GM23338 (cell line): ENCODE measurements around the gene CDK16. TPM values are rescaled to one million over a fixed set of nuclear protein-coding genes. Genes with fewer than 3 reads are reported as not detected.

Source experiments
- ATAC-seq: fragments of 200-7000 bp; cut with Tn5 transposase; 3 replicates; pipeline ENCODE4 v1.9.1; 2020
- DNase-seq: peaks from one replicate; pipeline ENCODE4 v3.0.0-alpha.2; 2015; ENCODE audit warnings: low spot score
- H2AFZ ChIP-seq: fragments of 200-600 bp; sonication (generic); 2 replicates; pipeline ENCODE4 v1.8.0; 2016; ENCODE audit warnings: antibody characterized with exemption, mild to moderate bottlenecking, moderate library complexity
- H3F3A ChIP-seq: fragments of 200-600 bp; sonication (generic); replicated peaks from 2 replicates; pipeline ENCODE4 v1.8.0; 2017; ENCODE audit warnings: antibody characterized with exemption, mixed run types, low read depth
- H3K27ac ChIP-seq: fragments of 200-600 bp; sonication (generic); 2 replicates; pipeline ENCODE4 v1.6.1; 2016; ENCODE audit warnings: low read depth
- H3K27me3 ChIP-seq: fragments of 200-600 bp; sonication (generic); 2 replicates; pipeline ENCODE4 v1.8.0; 2016; ENCODE audit warnings: mild to moderate bottlenecking, mixed run types, moderate library complexity; ENCODE audit not compliant: insufficient read depth
- H3K36me3 ChIP-seq: fragments of 200-600 bp; sonication (generic); 2 replicates; pipeline ENCODE4 v1.8.0; 2016; ENCODE audit warnings: mild to moderate bottlenecking; ENCODE audit not compliant: insufficient read depth
- H3K4me1 ChIP-seq: fragments of 200-600 bp; sonication (generic); 2 replicates; pipeline ENCODE4 v1.8.0; 2016; ENCODE audit warnings: mild to moderate bottlenecking, moderate library complexity; ENCODE audit not compliant: insufficient read depth
- H3K4me2 ChIP-seq: fragments of 200-600 bp; sonication (generic); 2 replicates; pipeline ENCODE4 v1.7.1; 2017; ENCODE audit warnings: mixed run types
- H3K4me3 ChIP-seq: fragments of 200-600 bp; sonication (generic); 2 replicates; pipeline ENCODE4 v1.6.1; 2016; ENCODE audit warnings: mixed run types
- H3K79me2 ChIP-seq: fragments of 200-600 bp; sonication (generic); replicated peaks from 2 replicates; pipeline ENCODE4 v1.8.0; 2017; ENCODE audit warnings: mild to moderate bottlenecking; ENCODE audit not compliant: insufficient read depth
- H3K9me2 ChIP-seq: fragments of 200-600 bp; sonication (generic); 2 replicates; pipeline ENCODE4 v1.8.0; 2017; ENCODE audit not compliant: insufficient read depth
- H4K20me1 ChIP-seq: fragments of 200-600 bp; sonication (generic); replicated peaks from 2 replicates; pipeline ENCODE4 v1.8.0; 2017; ENCODE audit warnings: mild to moderate bottlenecking; ENCODE audit not compliant: insufficient read depth
- H3K27ac Mint-ChIP-seq: 2 replicates; pipeline ENCODE4 v1.8.0; 2020; ENCODE audit warnings: inconsistent platforms, mild to moderate bottlenecking, moderate library complexity, mixed read lengths
- H3K27me3 Mint-ChIP-seq: 3 replicates; pipeline ENCODE4 v1.8.0; 2022; ENCODE audit warnings: low read depth, mild to moderate bottlenecking, moderate library complexity, mixed read lengths, inconsistent platforms; ENCODE audit not compliant: insufficient read depth, poor library complexity
- H3K36me3 Mint-ChIP-seq: 3 replicates; pipeline ENCODE4 v1.8.0; 2021; ENCODE audit warnings: low read depth, mild to moderate bottlenecking, inconsistent platforms, moderate library complexity, mixed read lengths
- H3K4me1 Mint-ChIP-seq: 3 replicates; pipeline ENCODE4 v1.8.0; 2020; ENCODE audit warnings: mild to moderate bottlenecking, inconsistent platforms, mixed read lengths
- H3K4me3 Mint-ChIP-seq: 3 replicates; pipeline ENCODE4 v1.8.0; 2021; ENCODE audit warnings: moderate library complexity, mild to moderate bottlenecking, inconsistent platforms, mixed read lengths
- H3K9me3 Mint-ChIP-seq: 3 replicates; pipeline ENCODE4 v1.8.0; 2020; ENCODE audit warnings: moderate library complexity, mild to moderate bottlenecking, inconsistent platforms, mixed read lengths
- CTCF ChIP-seq, 2 experiments: fragments of 200-600 bp in 1 of 2; sonication (generic) in 1 of 2; conservative IDR thresholded peaks; 2 replicates each; pipeline versions ENCODE4 v1.5.1 to v1.6.1; 2016 to 2017; ENCODE audit warnings: antibody characterized with exemption in 2 of 2, low read depth in 2 of 2, mild to moderate bottlenecking in 2 of 2, moderate library complexity in 1 of 2
- EZH2 ChIP-seq: fragments of 200-600 bp; sonication (generic); IDR thresholded peaks from one replicate; pipeline ENCODE4 v1.8.0; 2017; ENCODE audit warnings: antibody characterized with exemption, mild to moderate bottlenecking, low read depth; ENCODE audit not compliant: unreplicated experiment
- JUNB ChIP-seq: IDR thresholded peaks from one replicate; pipeline ENCODE4 v1.6.1; 2016; ENCODE audit warnings: antibody characterized with exemption; ENCODE audit not compliant: unreplicated experiment
- NANOG ChIP-seq: IDR thresholded peaks from 2 replicates; pipeline ENCODE4 v1.6.1; 2016; ENCODE audit warnings: antibody characterized with exemption, borderline replicate concordance
- ZNF114 ChIP-seq: fragments of 250-450 bp; sonication (Bioruptor Pico); IDR thresholded peaks from 2 replicates; pipeline ENCODE4 v1.5.0; 2020; ENCODE audit warnings: mild to moderate bottlenecking, moderate library complexity
- ZNF462 ChIP-seq: fragments of 250-450 bp; sonication (Bioruptor Pico); IDR thresholded peaks from 2 replicates; pipeline ENCODE4 v1.5.0; 2020; ENCODE audit warnings: mild to moderate bottlenecking, moderate library complexity
- polyA plus RNA-seq: library from polyadenylated mRNA; unstranded; fragments of >200 nt; fragmentation: Nextera tagmentation; extraction: Ambion mirVana; gene quantifications from 2 replicates; pipeline ENCODE4 v1.2.1, GENCODE V29; 2016
- total RNA-seq: library from RNA; depleted of rRNA; stranded (reverse); fragments of >200 nt; shearing (Covaris generic); gene quantifications from 2 replicates; pipeline ENCODE4 v1.2.3, GENCODE V29; 2014

The CDK16 gene
- total and polyA plus RNA-seq, 2 experiments from 2014 or later = 58.9 to 158 TPM

GRCh38 chrX:47198687-47199080 is 19.8 kb upstream of the CDK16 start:
- Histone ChIP-seq H2AFZ (no peak overlapping the region), H3K4me2 (no peak overlapping the region), H3K9me2 (no peaks in the 10 kb centered on the region), H3K27me3 (no peaks in the 10 kb centered on the region), H3K27ac (peak overlapping the region; percentile 59; the same call in 1 of the 2 replicates), H4K20me1 (peaks cover 8% of the 10 kb centered on the region), H3K4me1 (peaks cover 22% of the 10 kb centered on the region), H3K4me3 (no peak overlapping the region), H3K36me3 (peaks cover 19% of the 10 kb centered on the region), H3K79me2 (peaks cover 44% of the 10 kb centered on the region), H3F3A (no peaks in the 10 kb centered on the region)
- TF ChIP-seq ZNF462 (no peak), JUNB (no peak), NANOG (no peak), CTCF (conservative IDR thresholded peaks at IDR 0.05; ENCODE audit: low read depth in 2 of 2) (no peak), EZH2 (no peak), ZNF114 (CRISPR knock-in tag) (no peak)
- peak overlapping the region; percentile 30; the same call in 1 of the 3 replicates for H3K4me3 Mint-ChIP-seq
- no peaks in the 10 kb centered on the region for H3K9me3 Mint-ChIP-seq
- peak overlapping the region; percentile 74; the same call in 1 of the 2 replicates for H3K27ac Mint-ChIP-seq
- H3K36me3 Mint-ChIP-seq = peaks cover 91% of the 10 kb centered on the region
- ATAC-seq (no peak), DNase-seq (no peak)
- H3K27me3 Mint-ChIP-seq = peaks cover 23% of the 10 kb centered on the region
- H3K4me1 Mint-ChIP-seq = peaks cover 41% of the 10 kb centered on the region
